T-helper 2 cell (primary cell): ENCODE data around the gene HECW1.
"Not testable (repeated sequence)": the region's sequence is repeated elsewhere in the genome, so short reads cannot be mapped to it uniquely, and the experiment has no call there.

ENCODE experiments used
- DNase-seq, 5 experiments: peaks; one replicate each; pipeline versions ENCODE4 v3.0.0 to v3.0.0-alpha.2; 2012 to 2022

The HECW1 gene

GRCh38 chr7:43479042-43479441 lies 366.6 kb downstream of the HECW1 start:
- peak in 1 of 5 experiments; percentile 12 for DNase-seq

- no peak for DNase-seq
Observed at GRCh38 chr7:43479543-43479942, 367.1 kb downstream of the HECW1 start.

- no peak for DNase-seq
Observed at GRCh38 chr7:43480581-43480980, 368.1 kb downstream of the HECW1 start.

- no peak for DNase-seq
Observed at GRCh38 chr7:43481902-43482678, 369.6 kb downstream of the HECW1 start.

- no peak for DNase-seq
Observed at GRCh38 chr7:43482679-43483252, 370.3 kb downstream of the HECW1 start.

- no peak for DNase-seq
Observed at GRCh38 chr7:43484678-43485395, 372.4 kb downstream of the HECW1 start.

GRCh38 chr7:43485580-43485979 lies 373.1 kb downstream of the HECW1 start:
- no peak for DNase-seq

GRCh38 chr7:43486008-43486407 lies 373.6 kb downstream of the HECW1 start:
- not testable (repeated sequence) for DNase-seq

- DNase-seq = no peak
Observed at GRCh38 chr7:43486634-43487033, 374.2 kb downstream of the HECW1 start.

GRCh38 chr7:43487731-43488073 lies 375.3 kb downstream of the HECW1 start:
- DNase-seq = no peak

GRCh38 chr7:43489257-43489656 lies 376.8 kb downstream of the HECW1 start:
- DNase-seq = no peak

- DNase-seq = no peak
Observed at GRCh38 chr7:43490016-43490415, 377.6 kb downstream of the HECW1 start.

GRCh38 chr7:43491123-43491522 lies 378.7 kb downstream of the HECW1 start:
- DNase-seq = no peak

GRCh38 chr7:43491984-43492383 lies 379.5 kb downstream of the HECW1 start:
- DNase-seq = no peak

GRCh38 chr7:43492896-43493295 lies 380.4 kb downstream of the HECW1 start:
- DNase-seq = no peak

GRCh38 chr7:43495572-43495971 lies 383.1 kb downstream of the HECW1 start:
- no peak for DNase-seq

- DNase-seq = no peak
Observed at GRCh38 chr7:43496596-43496995, 384.1 kb downstream of the HECW1 start.

GRCh38 chr7:43501870-43502269 lies 389.4 kb downstream of the HECW1 start:
- DNase-seq = no peak

- peak in 1 of 5 experiments; percentile 19 for DNase-seq
Observed at GRCh38 chr7:43502941-43503340, 390.5 kb downstream of the HECW1 start.

- DNase-seq = no peak
Observed at GRCh38 chr7:43505412-43505811, 393.0 kb downstream of the HECW1 start.

- no peak for DNase-seq
Observed at GRCh38 chr7:43506460-43506859, 394.0 kb downstream of the HECW1 start.

GRCh38 chr7:43508461-43508860 lies 396.0 kb downstream of the HECW1 start:
- DNase-seq = no peak

- DNase-seq = no peak
Observed at GRCh38 chr7:43509906-43510305, 397.5 kb downstream of the HECW1 start.

GRCh38 chr7:43511029-43511428 lies 398.6 kb downstream of the HECW1 start:
- DNase-seq = no peak
